Fibroblast of the aortic adventitia (primary cell): Measurements from ENCODE around the gene SDK2. TPM values are rescaled to one million over a fixed set of nuclear protein-coding genes. Genes with fewer than 3 reads are reported as not detected.
A peak's percentile ranks its signal among the peaks of the same experiment; 100 is the strongest.

ENCODE experiments used
- DNase-seq: peaks from one replicate; pipeline ENCODE4 v3.0.0-alpha.2; 2010; ENCODE audit warnings: low read depth
- H3K4me3 ChIP-seq: 2 replicates; pipeline ENCODE4 v1.5.1; 2011; ENCODE audit warnings: low read depth, mild to moderate bottlenecking, control low read depth, low read length, moderate library complexity
- CTCF ChIP-seq: IDR thresholded peaks from 2 replicates; pipeline ENCODE4 v1.5.1; 2011; ENCODE audit warnings: mild to moderate bottlenecking, low read length, control low read depth, inconsistent platforms; ENCODE audit not compliant: insufficient read depth
- total RNA-seq: library from RNA; depleted of rRNA; stranded (reverse); fragments of >200 nt; gene quantifications from 2 replicates; pipeline ENCODE4 v1.2.3, GENCODE V29; 2012; ENCODE audit warnings: low replicate concordance

Gene SDK2
- total RNA-seq, 1 donor: not detected

- no peak overlapping the region for H3K4me3 ChIP-seq
- DNase-seq: no peak
- no peak for TF ChIP-seq CTCF
Measured at GRCh38 chr17:73609060-73609459, 35.2 kb downstream of the SDK2 start.

- TF ChIP-seq CTCF: no peak
- DNase-seq: no peak
- no peak overlapping the region for H3K4me3 ChIP-seq
Measured at GRCh38 chr17:73605444-73605843, 38.8 kb downstream of the SDK2 start.

GRCh38 chr17:73604476-73604875, 39.8 kb downstream of the SDK2 start:
- DNase-seq: no peak
- TF ChIP-seq CTCF: no peak

GRCh38 chr17:73603971-73604370, 40.3 kb downstream of the SDK2 start:
- no peak for TF ChIP-seq CTCF
- DNase-seq: no peak
- no peak overlapping the region for H3K4me3 ChIP-seq

More at GRCh38 chr17:73604476-73604875, 39.8 kb downstream of the SDK2 start:
- H3K4me3 ChIP-seq: no peak overlapping the region

- TF ChIP-seq CTCF: no peak
- no peak overlapping the region for H3K4me3 ChIP-seq
- DNase-seq: peak; percentile 5
Measured at GRCh38 chr17:73600103-73600871, 44.0 kb downstream of the SDK2 start.

- H3K4me3 ChIP-seq: no peak overlapping the region
- no peak for DNase-seq
- no peak for TF ChIP-seq CTCF
Measured at GRCh38 chr17:73599599-73599998, 44.6 kb downstream of the SDK2 start.

- TF ChIP-seq CTCF: no peak
- no peak for DNase-seq
- no peak overlapping the region for H3K4me3 ChIP-seq
Measured at GRCh38 chr17:73598212-73598611, 46.0 kb downstream of the SDK2 start.
